Islet precursor cell (in vitro differentiated cells): ENCODE data around the gene CCDC63.

Experiments used
- DNase-seq: peaks from one replicate; pipeline ENCODE4 v3.0.0-alpha.2; 2018

CCDC63 gene

GRCh38 chr12:110923692-110924334 lies 77.0 kb downstream of the CCDC63 start:
- no peak for DNase-seq

DNA sequence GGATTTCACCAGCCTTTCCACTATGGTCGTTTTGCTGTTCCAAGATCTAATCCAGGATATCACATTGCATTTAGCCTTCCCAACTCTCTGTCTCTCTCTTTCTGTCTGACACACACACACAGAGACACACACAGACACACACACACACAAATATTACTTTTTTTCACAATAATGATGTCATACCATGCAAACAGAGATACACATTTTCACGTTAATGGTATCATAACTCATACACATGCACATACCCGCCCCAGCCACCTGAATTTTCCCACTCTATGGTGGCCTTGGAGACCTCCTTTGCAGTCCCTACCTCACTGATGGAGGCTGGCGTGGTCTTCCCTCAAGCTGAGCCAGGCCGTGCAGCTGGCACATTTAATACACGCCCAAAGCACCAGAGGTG lies 80.8 kb downstream of the CCDC63 start:
- DNase-seq: no peak

- DNase-seq: peak; percentile 49
Measured at GRCh38 chr12:110928700-110929099, 81.9 kb downstream of the CCDC63 start.

- DNase-seq: peak; percentile 34
Measured at GRCh38 chr12:110929818-110930217, 83.0 kb downstream of the CCDC63 start.

GRCh38 chr12:110930348-110931314 lies 83.8 kb downstream of the CCDC63 start:
- DNase-seq: peak; percentile 51

- DNase-seq: peak; percentile 89
Measured at GRCh38 chr12:110931315-110931728, 84.5 kb downstream of the CCDC63 start.

- DNase-seq: peak; percentile 66
Measured at GRCh38 chr12:110932046-110932445, 85.3 kb downstream of the CCDC63 start.

DNA sequence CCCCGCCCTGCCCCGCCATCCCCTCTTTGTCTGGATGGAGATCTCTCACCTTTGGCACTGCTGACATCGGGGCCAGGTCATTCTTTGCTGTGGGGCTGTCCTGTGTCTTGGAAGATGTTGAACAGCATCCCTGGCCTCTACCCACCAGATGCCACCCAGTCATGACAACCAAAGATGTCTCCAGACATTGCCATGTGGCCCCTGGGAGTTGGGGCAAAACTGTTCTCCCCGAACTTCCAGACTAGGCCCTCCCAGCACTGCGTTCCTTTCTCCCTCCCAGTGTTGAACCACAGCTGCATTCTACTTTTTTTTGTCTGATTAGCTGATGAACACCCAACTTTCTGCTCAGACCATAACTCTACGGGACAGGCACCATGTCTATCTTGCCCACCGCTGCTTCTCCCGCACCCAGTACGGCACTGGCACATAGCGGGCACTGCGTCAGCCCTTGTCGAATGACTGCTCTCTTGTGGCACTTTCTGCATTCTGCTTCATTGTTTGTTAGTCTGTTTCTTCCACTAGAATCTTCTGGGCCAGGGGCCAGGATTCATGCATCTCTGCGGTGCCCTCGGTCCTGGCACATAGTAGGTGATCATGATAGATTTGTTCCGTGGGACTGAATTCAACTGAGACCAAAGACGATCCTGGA lies 86.7 kb downstream of the CCDC63 start:
- peak; percentile 49 for DNase-seq

- peak; percentile 95 for DNase-seq
Measured at GRCh38 chr12:110934093-110934852, 87.5 kb downstream of the CCDC63 start.

- peak; percentile 2 for DNase-seq
Measured at GRCh38 chr12:110935588-110935987, 88.8 kb downstream of the CCDC63 start.

DNA sequence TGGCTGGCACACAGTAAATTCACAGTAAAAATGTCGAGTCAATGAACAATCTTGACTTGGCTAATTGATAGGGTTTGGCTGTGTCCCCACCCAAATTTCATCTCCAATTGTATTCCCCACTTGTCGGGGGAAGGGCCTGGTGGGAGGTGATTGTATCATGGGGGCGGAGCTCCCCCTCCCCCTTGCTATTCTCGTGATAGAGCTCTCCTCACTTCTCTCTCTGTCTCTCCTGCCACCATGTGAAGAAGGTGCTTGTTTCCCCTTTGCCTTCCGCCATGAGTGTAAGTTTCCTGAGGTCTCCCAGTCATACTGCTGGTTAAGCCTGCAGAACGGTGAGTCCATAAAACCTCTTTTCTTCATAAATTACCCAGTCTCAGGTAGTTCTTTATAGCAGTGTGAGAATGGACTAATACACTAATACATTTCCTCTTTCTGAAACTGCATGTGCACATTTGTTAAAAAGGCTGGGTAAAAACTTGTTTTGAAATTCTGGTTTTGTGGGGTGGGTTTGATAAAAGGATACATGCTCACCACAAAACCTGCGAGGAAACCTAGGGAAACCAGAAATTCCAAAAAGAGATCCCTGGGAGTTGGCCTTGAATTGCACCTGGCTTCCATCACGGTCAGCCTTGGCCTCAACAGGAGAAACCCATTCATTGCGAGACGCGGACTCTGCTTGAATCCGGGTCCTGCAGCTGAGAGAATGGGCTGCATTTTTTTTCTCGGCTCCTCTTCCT lies 89.7 kb downstream of the CCDC63 start:
- peak; percentile 63 for DNase-seq

DNA sequence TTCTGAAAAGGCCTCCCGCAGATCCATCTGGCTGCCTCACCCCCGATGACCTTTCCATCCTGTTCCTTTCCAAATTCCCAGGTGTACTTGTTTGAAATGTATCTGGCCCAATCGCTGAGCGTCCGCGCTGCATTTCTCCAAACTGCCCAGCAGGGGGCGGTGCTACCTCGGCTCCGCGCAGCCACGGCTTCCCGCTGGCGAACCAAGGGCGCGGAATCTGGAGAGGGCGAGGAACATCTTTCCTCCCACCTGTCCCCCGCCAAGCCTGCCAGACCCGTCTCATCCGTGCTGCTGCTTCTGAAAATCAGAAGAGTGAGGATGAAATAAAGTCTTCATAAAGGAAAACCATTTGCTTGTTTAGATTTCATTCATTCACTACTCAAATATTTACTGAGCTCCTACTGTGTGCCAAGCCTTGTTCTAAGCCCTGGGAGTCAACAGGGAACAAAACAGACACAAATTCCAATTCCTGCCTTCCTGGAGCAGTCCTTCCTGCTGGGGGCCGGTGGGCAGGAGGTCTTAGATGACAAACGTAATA lies 90.4 kb downstream of the CCDC63 start:
- peak; percentile 93 for DNase-seq

DNA sequence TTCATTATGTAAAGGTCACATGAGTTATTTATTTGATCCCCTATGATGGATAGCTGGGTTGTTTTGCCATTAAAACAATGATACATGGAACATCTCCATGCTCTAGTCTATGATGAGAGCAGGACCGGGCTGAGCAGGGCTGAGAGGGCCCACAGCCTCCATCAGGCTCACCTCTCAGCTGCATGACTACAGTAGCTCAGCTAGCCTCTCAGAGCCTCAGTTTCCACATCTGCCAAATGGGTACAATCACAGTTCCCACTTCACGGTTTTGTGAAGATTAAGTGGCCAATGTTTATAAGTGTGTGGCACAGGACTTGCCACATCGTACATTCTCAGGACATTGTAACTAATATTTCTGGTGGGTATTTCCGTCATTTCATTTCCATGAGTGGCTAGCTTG lies 93.5 kb downstream of the CCDC63 start:
- DNase-seq: peak; percentile 4

DNA sequence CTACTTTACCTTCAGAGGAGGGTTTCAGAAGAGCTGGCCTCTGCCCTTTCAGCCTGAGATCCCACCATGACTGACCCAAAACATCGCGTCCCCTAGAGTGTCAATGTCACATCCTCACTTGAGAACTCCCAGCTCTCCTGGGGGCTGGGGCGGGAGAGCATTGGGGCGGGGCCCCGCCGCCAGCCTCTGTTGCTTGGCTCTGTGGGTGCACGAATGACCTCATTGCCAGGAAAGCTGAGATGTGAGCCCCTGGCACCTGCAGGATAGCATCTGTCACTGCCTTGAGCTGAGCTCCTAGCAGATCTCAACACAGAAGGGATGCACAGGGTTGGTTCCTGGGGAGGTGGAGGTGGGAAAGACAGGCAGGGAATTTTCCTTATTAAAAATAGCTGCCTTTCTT lies 94.1 kb downstream of the CCDC63 start:
- DNase-seq: peak; percentile 45

DNA sequence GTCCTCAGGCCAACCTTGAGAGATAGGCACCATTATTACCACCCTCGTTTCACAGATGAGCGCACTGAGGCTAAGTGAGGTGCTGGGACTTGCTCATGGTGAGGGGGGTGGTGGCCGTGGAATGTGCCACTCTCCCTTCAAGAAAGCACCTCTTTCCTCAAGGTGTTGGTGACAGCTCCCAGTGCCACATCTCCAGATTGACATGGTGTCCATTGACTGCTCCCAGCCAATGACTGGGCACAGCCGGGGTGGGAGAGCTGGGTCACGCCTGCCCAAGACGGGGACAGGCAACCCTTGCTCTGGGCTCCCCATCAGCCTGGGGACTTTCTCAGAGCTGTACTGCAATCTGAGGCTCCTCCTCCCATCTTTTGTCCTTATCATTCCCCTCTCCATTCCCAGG lies 94.6 kb downstream of the CCDC63 start:
- DNase-seq: peak; percentile 49

GRCh38 chr12:110943373-110943772 lies 96.6 kb downstream of the CCDC63 start:
- DNase-seq: no peak

GRCh38 chr12:110948041-110948440 lies 101.3 kb downstream of the CCDC63 start:
- DNase-seq: peak; percentile 42

DNA sequence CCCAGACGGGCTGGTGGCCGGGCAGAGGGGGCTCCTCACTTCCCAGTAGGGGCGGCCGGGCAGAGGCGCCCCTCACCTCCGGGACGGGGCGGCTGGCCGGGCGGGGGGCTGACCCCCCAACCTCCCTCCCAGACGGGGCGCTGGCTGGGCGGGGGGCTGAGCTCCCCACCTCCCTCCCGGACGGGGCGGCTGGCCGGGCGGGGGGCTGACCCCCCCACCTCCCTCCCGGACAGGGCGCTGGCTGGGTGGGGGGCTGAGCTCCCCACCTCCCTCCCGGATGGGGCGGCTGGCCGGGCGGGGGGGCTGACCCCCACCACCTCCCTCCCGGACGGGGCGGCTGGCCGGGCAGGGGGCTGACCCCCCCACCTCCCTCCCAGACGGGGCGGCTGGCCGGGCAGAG lies 103.7 kb downstream of the CCDC63 start:
- peak; percentile 26 for DNase-seq

GRCh38 chr12:110950867-110951266 lies 104.1 kb downstream of the CCDC63 start:
- DNase-seq: peak; percentile 19
